ENCODE data around the gene PGAM2. TPM values are rescaled to one million over a fixed set of nuclear protein-coding genes. Genes with fewer than 3 reads are reported as not detected.
"Not testable (repeated sequence)": the region's sequence is repeated elsewhere in the genome, so short reads cannot be mapped to it uniquely, and the experiment has no call there.

PGAM2 gene
- polyA plus RNA-seq, 3 donors: 0.13 TPM; not detected in 2

GRCh38 chr7:44029433-44029832, 35.9 kb downstream of the PGAM2 start:
- intact Hi-C loops (cut with micrococcal nuclease): loop anchor here in 1 of 2 donors (10.0 kb wide), 1 partner anchor 55 kb away; the partner anchor contains the start of gene POLM
- no CpG with 5 or more reads among the region's 11 CpGs for WGBS (ENCODE audit: insufficient coverage)
- H3K9me3 Mint-ChIP-seq; H3K36me3 Mint-ChIP-seq; H3K79me2 ChIP-seq (ENCODE audit: insufficient read depth, low read length); H3K4me3 ChIP-seq (replicated peaks in 1 of 3; ENCODE audit: low read depth in 2 of 3, low read length in 3 of 3); H3K4me1 ChIP-seq (ENCODE audit: control insufficient read depth in 1 of 2, insufficient read depth in 2 of 2, low read length in 2 of 2); H2AFZ ChIP-seq (ENCODE audit: insufficient read depth, low read depth, low read length, poor library complexity, severe bottlenecking); H3K27ac Mint-ChIP-seq; H3K4me2 ChIP-seq (replicated peaks; ENCODE audit: extremely low read depth, low read length, poor library complexity, severe bottlenecking); H3K27me3 ChIP-seq (ENCODE audit: control insufficient read depth in 2 of 2, insufficient read depth in 2 of 2, low read length in 2 of 2); H3K9me3 ChIP-seq (replicated peaks in 1 of 2; ENCODE audit: control insufficient read depth in 1 of 2, insufficient read depth in 1 of 2, low read length in 2 of 2); H3K9ac ChIP-seq (ENCODE audit: insufficient read depth, low read length, poor library complexity, severe bottlenecking); H3K4me1 Mint-ChIP-seq; H3K4me3 Mint-ChIP-seq; DNase-seq; H3K27me3 Mint-ChIP-seq (ENCODE audit: low read depth in 3 of 3); H3K27ac ChIP-seq (ENCODE audit: low read depth in 1 of 2, low read length in 2 of 2); H3K36me3 ChIP-seq (replicated peaks in 1 of 2; ENCODE audit: control insufficient read depth in 1 of 2, insufficient read depth in 2 of 2, low read length in 2 of 2); H4K20me1 ChIP-seq (ENCODE audit: insufficient read depth, low read length): not testable (repeated sequence)

DNA sequence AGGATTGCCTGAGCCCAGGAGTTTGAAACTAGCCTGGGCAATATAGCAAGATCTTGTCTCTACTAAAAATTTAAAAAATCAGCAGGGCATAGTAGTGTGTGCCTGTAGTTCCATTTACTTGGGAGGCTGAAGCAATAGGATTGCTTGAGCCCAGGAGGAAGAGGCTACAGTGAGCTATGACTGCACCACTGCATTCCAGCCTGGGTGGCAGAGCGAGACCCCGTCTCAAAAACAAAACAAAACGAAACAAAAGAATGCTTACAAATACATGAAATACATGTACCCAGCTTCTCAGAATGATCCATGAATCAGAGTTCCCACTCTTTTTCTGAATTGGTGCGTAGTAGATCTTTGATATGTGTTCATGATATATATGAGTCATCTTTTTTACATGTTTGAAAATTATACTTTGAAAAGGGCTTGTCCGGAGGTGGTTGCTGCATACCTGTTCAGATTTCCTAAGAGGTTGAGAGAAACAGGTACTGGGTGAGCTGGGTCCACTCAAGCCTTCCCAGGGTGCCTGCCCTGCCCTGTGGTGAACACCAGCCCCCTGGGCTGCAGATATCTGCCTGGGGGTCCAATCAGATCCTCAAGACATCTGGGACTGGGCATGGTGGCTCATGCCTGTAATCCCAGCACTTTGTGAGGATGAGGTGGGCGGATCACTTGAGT, 42.4 kb downstream of the PGAM2 start:
- intact Hi-C loops (cut with micrococcal nuclease): loop anchor here in 1 of 2 donors (10.0 kb wide), 1 partner anchor 62 kb away; the partner anchor contains the start of gene POLM
- H3K27ac ChIP-seq (ENCODE audit: low read depth in 1 of 2, low read length in 2 of 2); H2AFZ ChIP-seq (ENCODE audit: insufficient read depth, low read depth, low read length, poor library complexity, severe bottlenecking); H3K27ac Mint-ChIP-seq; H3K4me3 ChIP-seq (replicated peaks in 1 of 3; ENCODE audit: low read depth in 2 of 3, low read length in 3 of 3); H3K27me3 Mint-ChIP-seq (ENCODE audit: low read depth in 3 of 3); H4K20me1 ChIP-seq (ENCODE audit: insufficient read depth, low read length); H3K79me2 ChIP-seq (ENCODE audit: insufficient read depth, low read length); DNase-seq; H3K36me3 ChIP-seq (replicated peaks in 1 of 2; ENCODE audit: control insufficient read depth in 1 of 2, insufficient read depth in 2 of 2, low read length in 2 of 2); H3K9me3 Mint-ChIP-seq; H3K36me3 Mint-ChIP-seq; H3K4me3 Mint-ChIP-seq; H3K4me2 ChIP-seq (replicated peaks; ENCODE audit: extremely low read depth, low read length, poor library complexity, severe bottlenecking); H3K27me3 ChIP-seq (ENCODE audit: control insufficient read depth in 2 of 2, insufficient read depth in 2 of 2, low read length in 2 of 2); H3K9me3 ChIP-seq (replicated peaks in 1 of 2; ENCODE audit: control insufficient read depth in 1 of 2, insufficient read depth in 1 of 2, low read length in 2 of 2); H3K9ac ChIP-seq (ENCODE audit: insufficient read depth, low read length, poor library complexity, severe bottlenecking): not testable (repeated sequence)
- 83% methylated on average over 1 of the region's 6 CpGs for WGBS (ENCODE audit: insufficient coverage)
- peaks cover 13% of the 10 kb centered on the region for H3K4me1 Mint-ChIP-seq
- H3K4me1 ChIP-seq (ENCODE audit: control insufficient read depth in 1 of 2, insufficient read depth in 2 of 2, low read length in 2 of 2): peaks cover 0 to 13% of the 10 kb centered on the region in 2 donors

GRCh38 chr7:44022069-44022468, 43.3 kb downstream of the PGAM2 start:
- not testable (repeated sequence) for H4K20me1 ChIP-seq (ENCODE audit: insufficient read depth, low read length); H3K9me3 ChIP-seq (replicated peaks in 1 of 2; ENCODE audit: control insufficient read depth in 1 of 2, insufficient read depth in 1 of 2, low read length in 2 of 2); H3K27ac Mint-ChIP-seq; H3K36me3 ChIP-seq (replicated peaks in 1 of 2; ENCODE audit: control insufficient read depth in 1 of 2, insufficient read depth in 2 of 2, low read length in 2 of 2); H3K79me2 ChIP-seq (ENCODE audit: insufficient read depth, low read length); DNase-seq; H3K27me3 ChIP-seq (ENCODE audit: control insufficient read depth in 2 of 2, insufficient read depth in 2 of 2, low read length in 2 of 2); H3K27ac ChIP-seq (ENCODE audit: low read depth in 1 of 2, low read length in 2 of 2); H3K4me3 Mint-ChIP-seq; H3K27me3 Mint-ChIP-seq (ENCODE audit: low read depth in 3 of 3); H3K4me3 ChIP-seq (replicated peaks in 1 of 3; ENCODE audit: low read depth in 2 of 3, low read length in 3 of 3); H3K4me2 ChIP-seq (replicated peaks; ENCODE audit: extremely low read depth, low read length, poor library complexity, severe bottlenecking); H3K9ac ChIP-seq (ENCODE audit: insufficient read depth, low read length, poor library complexity, severe bottlenecking); H3K36me3 Mint-ChIP-seq; H3K9me3 Mint-ChIP-seq; H2AFZ ChIP-seq (ENCODE audit: insufficient read depth, low read depth, low read length, poor library complexity, severe bottlenecking)
- H3K4me1 ChIP-seq (ENCODE audit: control insufficient read depth in 1 of 2, insufficient read depth in 2 of 2, low read length in 2 of 2): peaks cover 0 to 13% of the 10 kb centered on the region in 2 donors
- peaks cover 15% of the 10 kb centered on the region for H3K4me1 Mint-ChIP-seq
- WGBS (ENCODE audit: insufficient coverage): 97% methylated on average over 6 of the region's 7 CpGs
- intact Hi-C loops (cut with micrococcal nuclease): loop anchor here in 1 of 2 donors (10.0 kb wide), 1 partner anchor 63 kb away; the partner anchor contains the start of gene POLM

- not testable (repeated sequence) for H2AFZ ChIP-seq (ENCODE audit: insufficient read depth, low read depth, low read length, poor library complexity, severe bottlenecking); H3K36me3 Mint-ChIP-seq; H3K27me3 ChIP-seq (ENCODE audit: control insufficient read depth in 2 of 2, insufficient read depth in 2 of 2, low read length in 2 of 2); H3K79me2 ChIP-seq (ENCODE audit: insufficient read depth, low read length); H4K20me1 ChIP-seq (ENCODE audit: insufficient read depth, low read length); H3K27me3 Mint-ChIP-seq (ENCODE audit: low read depth in 3 of 3); H3K4me3 Mint-ChIP-seq; H3K9me3 Mint-ChIP-seq; H3K4me2 ChIP-seq (replicated peaks; ENCODE audit: extremely low read depth, low read length, poor library complexity, severe bottlenecking); H3K9ac ChIP-seq (ENCODE audit: insufficient read depth, low read length, poor library complexity, severe bottlenecking); DNase-seq; H3K9me3 ChIP-seq (replicated peaks in 1 of 2; ENCODE audit: control insufficient read depth in 1 of 2, insufficient read depth in 1 of 2, low read length in 2 of 2); H3K36me3 ChIP-seq (replicated peaks in 1 of 2; ENCODE audit: control insufficient read depth in 1 of 2, insufficient read depth in 2 of 2, low read length in 2 of 2); H3K4me3 ChIP-seq (replicated peaks in 1 of 3; ENCODE audit: low read depth in 2 of 3, low read length in 3 of 3)
- Histone ChIP-seq H3K27ac (ENCODE audit: low read depth in 1 of 2, low read length in 2 of 2) (peak overlapping the region in 1 of 2 donors; percentile 50), H3K4me1 (ENCODE audit: control insufficient read depth in 1 of 2, insufficient read depth in 2 of 2, low read length in 2 of 2) (peaks cover 0 to 13% of the 10 kb centered on the region in 2 donors)
- intact Hi-C loops (cut with micrococcal nuclease): loop anchor here (5.0 to 10.0 kb wide), 2 partner anchors 65 to 102 kb away; partner anchors contain the start of genes POLD2 (in 1 of the 2) and POLM (in 1 of the 2)
- peaks cover 17% of the 10 kb centered on the region for H3K4me1 Mint-ChIP-seq
- peak overlapping the region in 2 of 7 donors; percentile 36 to 91 for H3K27ac Mint-ChIP-seq
- whole genome bisulfite sequencing (ENCODE audit: insufficient coverage): no CpG with 5 or more reads among the region's 6 CpGs
Observed at GRCh38 chr7:44019825-44020224, 45.5 kb downstream of the PGAM2 start.
